Stimulated activated CD4-positive, alpha-beta T cell treated with anti-CD3 and anti-CD28 coated beads, Interleukin-1b, Interleukin-23, amount 100 ng/mL, for 48 hours (primary cell): ENCODE measurements around the gene NAA38.
"Not testable (repeated sequence)": the region's sequence is repeated elsewhere in the genome, so short reads cannot be mapped to it uniquely, and the experiment has no call there.

Experiments used
- DNase-seq: peaks from one replicate; pipeline ENCODE4 v3.0.0-alpha.2; 2020

Gene NAA38

DNA sequence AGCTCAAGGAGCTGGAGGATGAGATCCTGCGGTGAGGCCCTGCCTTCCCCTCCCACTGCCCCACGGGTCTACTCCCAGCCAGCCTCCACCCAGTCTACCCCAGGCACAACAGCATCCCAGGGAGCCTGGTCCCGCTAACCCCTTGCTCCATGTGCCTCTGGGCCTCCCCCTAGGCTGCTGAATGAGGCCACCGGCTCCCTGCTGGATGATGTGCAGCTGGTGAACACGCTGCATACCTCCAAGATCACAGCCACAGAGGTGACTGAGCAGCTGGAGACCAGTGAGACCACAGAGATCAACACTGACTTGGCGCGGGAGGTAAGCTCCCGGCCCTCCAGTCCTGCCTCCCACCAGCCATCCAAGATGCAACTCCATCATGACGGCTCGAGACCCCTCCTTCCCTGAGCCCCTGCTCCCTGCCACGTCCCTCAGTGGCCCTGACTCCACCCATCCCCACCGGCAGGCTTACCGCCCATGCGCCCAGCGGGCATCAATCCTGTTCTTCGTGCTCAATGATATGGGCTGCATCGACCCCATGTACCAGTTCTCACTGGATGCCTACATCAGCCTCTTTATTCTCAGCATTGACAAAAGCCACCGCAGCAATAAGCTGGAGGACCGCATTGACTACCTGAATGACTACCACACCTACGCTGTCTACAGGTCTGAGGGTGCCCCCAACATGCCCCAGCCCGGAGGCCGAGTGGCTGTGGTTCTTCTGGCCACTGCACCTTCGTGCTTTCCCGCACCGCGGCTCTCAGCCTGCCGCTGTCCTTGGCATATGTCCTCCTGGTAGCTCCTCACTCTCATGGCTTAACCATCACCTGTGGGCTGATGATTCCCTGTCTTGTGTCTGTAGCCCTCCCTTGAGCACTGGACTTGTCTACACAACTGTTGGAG lies 38.4 kb downstream of the NAA38 start:
- no peak for DNase-seq

DNA sequence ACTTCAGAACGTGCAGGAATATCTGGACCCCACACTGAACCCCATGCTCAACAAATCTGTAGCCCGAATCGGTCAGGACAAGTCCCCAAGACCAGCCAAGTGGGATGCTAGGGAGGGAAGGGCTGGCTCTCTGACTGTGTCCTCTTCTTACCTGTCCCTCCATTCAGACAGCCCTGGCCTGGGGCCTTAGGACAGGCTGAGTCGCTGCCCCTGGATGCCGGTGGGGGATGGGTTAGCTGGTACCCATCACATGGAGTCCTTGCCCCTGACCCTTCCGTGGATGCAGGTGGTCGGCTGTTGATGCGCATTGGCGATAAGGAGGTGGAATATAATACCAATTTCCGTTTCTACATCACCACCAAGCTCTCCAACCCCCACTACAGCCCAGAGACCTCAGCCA lies 39.3 kb downstream of the NAA38 start:
- DNase-seq = no peak

DNA sequence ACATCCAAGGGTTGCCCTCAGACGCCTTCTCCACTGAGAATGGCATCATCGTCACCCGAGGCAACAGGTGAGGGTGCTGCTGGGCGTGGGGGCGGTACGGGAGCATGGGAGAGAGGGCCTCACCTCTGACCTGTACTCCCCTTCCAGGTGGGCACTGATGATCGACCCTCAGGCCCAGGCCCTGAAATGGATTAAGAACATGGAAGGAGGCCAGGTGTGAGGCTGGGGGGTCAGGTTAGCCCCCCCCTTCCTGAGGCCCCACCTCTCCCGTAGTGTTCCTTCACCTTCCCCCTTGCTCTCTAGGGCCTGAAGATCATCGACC lies 39.8 kb downstream of the NAA38 start:
- no peak for DNase-seq

DNA sequence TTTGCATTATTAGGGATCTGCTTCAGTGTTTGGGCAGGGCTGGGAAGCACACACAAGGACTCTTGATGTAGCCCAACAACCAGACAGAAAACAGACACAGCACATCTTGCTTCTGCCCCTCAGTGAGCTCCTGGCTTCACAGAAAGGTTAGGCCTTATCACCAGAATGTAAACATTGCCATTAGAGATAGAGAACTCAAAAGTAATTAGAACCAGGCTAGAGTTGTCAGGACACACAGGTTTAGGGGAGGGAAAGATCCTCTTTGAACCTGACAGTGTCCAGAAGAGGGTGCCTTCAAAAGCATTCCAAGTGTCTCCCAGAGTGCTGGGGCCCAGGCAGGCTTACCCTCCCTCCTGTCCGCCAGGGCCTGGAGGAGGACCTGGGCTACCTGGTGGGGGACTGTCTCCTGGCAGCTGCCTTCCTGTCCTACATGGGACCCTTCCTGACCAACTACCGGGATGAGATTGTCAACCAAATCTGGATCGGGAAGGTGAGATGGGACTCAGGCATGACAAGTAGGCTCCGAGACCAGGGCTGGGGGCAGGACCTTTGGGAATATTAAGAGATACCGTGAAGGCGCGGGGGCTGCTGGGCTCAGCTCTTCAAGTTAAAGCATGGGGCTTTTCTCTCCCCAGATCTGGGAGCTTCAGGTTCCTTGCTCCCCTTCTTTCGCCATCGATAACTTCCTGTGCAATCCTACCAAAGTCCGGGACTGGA lies 40.3 kb downstream of the NAA38 start:
- no peak for DNase-seq

DNA sequence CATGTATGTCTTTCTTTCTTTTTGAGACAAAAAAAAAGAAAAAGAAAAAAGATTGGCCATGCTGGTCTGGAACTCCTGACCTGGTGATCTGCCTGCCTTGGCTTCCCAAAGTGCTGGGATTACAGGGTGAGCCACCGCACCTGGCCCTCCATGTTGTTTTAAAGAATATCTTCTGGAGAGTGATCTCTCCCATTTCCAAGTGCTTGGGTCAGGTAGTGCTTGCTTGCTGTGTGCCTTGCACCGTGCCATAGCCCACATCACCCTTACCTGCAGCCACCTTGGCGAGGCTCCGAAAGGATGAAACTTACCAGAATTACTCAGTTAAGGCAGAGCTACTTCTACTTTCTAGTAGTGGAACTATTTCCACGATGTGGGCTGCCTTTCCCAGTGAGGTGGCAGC lies 42.4 kb downstream of the NAA38 start:
- DNase-seq = no peak

DNA sequence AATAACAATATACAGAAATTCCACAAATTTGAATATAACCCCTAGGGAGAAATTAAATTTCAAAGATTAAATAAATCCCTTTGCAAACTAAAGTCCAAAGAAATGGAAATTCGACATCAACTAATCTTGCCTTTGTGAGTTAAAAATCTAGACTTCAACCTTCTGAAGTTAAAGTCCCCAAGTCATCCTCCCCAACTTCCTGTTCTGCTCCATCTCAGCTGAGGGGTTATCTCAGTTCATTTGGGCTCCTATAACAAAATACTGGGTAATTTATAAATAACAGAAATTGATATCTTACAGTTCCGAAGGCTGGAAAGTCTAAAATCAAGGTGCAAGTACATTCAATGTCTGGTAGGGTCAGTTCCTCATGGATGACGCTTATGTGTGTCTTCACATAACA lies 46.1 kb downstream of the NAA38 start:
- DNase-seq = no peak

DNA sequence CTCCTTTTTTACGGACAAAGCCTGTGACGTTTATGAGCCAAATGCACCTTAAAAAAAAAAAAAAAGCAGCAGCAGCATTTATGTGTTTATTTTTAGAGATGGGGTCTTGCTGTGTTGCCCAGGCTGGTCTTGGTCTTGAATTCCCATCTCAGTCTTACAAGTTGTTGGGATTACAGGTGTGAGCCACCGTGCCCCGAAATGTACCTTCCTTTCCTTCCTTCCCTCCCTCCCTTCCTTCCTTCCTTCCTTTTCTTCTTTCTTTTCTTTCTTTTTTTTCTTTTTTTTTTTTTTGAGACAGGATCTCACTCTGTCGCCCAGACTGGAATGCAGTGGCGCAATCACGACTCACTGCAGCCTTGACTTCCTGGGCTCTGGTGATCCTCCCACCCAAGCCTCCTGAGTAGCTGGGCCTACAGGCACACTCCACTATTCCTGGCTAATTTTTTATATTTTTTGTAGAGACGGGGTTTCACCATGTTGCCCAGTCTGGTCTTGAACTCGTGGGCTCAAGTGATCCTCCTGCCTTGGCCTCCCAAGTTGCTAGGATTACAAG lies 47.5 kb downstream of the NAA38 start:
- DNase-seq = not testable (repeated sequence)

DNA sequence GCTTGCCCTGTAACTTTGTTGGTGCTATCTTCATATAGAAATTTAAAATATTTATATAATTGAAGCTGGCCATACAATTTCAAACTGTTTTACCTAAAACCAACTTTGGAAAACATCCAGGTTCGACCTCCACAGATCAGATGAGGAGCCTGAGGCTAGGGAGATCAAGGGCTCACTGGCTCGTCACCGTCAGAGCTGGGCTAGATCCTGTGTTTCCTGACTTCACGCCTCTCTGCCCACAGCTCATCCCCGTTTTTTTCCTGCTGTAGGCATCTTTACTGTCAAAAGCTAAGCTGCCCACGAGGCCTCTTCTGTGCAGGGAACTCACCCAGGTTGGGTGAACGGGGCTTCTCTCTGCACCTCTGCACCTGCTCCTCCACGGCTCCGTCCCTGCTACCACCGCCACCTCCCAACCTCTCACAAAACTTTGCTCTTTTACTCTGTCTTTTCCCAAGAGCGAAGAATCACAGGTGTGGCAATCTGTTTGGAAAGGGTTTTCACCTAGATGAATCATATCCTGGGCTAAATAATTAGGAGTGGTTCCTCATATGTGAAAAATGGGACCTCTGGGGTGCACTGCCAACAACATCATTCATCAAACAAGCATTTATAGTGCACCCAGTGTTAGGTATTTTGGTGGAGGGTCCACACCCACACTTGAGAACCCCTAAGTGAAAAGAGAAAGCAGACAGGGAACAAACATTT lies 48.1 kb downstream of the NAA38 start:
- DNase-seq = no peak

DNA sequence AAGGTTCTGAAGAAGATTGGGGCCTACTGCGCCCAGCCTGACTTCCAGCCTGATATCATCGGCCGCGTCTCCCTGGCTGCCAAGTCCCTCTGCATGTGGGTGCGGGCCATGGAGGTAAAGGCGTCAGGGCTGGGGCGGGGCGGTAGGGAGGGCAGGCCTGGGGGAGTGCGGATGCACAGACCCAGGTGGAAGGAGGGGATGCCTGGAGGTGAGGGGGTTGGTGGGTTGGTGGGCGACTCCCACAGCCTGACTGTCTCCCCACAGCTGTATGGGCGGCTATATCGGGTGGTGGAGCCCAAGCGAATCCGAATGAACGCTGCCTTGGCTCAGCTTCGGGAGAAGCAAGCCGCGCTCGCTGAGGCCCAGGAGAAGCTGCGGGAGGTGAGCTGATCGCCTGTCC lies 50.2 kb downstream of the NAA38 start:
- DNase-seq = no peak
